ENCODE results near the gene KCNJ18.
"Not testable (repeated sequence)": the region's sequence is repeated elsewhere in the genome, so short reads cannot be mapped to it uniquely, and the experiment has no call there.

DNA sequence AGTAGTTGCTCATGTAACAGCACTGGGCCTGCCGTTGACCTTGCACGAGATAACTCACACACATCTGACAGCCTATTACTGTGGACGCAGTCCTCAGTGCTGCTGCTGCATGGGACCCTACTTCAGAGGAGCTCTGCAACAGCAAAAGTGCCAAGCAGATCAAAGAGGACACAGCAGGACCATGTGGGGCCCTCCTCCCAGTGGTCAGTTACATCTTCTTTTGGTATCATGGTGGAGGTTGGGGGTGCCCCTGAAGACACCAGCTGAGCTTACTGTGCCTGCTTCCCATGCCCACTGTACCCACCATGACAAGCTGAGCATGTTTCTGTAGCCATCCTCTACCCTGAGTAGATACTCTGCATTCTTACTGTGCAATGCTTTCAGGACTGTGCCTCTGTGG lies 41.6 kb downstream of the KCNJ18 start:
- TF ChIP-seq, protein P1, sequence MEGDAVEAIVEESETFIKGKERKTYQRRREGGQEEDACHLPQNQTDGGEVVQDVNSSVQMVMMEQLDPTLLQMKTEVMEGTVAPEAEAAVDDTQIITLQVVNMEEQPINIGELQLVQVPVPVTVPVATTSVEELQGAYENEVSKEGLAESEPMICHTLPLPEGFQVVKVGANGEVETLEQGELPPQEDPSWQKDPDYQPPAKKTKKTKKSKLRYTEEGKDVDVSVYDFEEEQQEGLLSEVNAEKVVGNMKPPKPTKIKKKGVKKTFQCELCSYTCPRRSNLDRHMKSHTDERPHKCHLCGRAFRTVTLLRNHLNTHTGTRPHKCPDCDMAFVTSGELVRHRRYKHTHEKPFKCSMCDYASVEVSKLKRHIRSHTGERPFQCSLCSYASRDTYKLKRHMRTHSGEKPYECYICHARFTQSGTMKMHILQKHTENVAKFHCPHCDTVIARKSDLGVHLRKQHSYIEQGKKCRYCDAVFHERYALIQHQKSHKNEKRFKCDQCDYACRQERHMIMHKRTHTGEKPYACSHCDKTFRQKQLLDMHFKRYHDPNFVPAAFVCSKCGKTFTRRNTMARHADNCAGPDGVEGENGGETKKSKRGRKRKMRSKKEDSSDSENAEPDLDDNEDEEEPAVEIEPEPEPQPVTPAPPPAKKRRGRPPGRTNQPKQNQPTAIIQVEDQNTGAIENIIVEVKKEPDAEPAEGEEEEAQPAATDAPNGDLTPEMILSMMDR (IDR thresholded peaks at IDR 0.05; ENCODE audit: low read length): not testable (repeated sequence)
- not testable (repeated sequence) for TF ChIP-seq EZH2 (IDR thresholded peaks at IDR 0.05; ENCODE audit: borderline replicate concordance, low read length)

Data from OCI-LY1 (cell line).